DOHH2 (cell line): Measurements from ENCODE around the gene GADD45A.

Experiments
- CTCF ChIP-seq: fragments of 200-600 bp; sonication (generic); IDR thresholded peaks from one replicate; pipeline ENCODE4 v1.5.1; 2014; ENCODE audit warnings: antibody characterized with exemption, mild to moderate bottlenecking, low read depth, low read length; ENCODE audit not compliant: poor library complexity, severe bottlenecking
- EZH2phosphoT487 ChIP-seq: fragments of 200-600 bp; sonication (generic); IDR thresholded peaks from 2 replicates; pipeline ENCODE4 v1.6.1; 2017; ENCODE audit warnings: borderline replicate concordance, mild to moderate bottlenecking, antibody characterized with exemption, low read length, moderate library complexity, mixed read lengths

DNA sequence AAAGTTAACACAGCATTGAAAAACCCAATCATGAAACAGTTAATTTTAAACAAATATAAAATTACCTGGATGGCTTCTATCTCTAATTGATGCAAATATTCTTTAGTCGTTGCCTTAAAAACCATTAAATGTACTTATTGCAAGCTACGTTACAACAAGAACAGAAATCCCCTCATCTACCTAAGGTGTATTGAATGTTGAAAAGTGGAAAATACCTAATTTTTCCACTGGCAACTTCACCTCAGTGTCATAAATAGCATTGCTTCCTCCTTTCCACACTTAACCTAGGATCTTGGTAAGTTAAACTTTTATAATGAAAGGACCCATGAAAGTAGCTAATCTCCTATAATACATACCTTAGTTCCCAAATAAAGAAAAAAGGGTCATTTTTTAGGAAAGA lies 5.4 kb downstream of the GADD45A start:
- TF ChIP-seq CTCF (no peak), EZH2phosphoT487 (no peak)
